Epithelial cell of proximal tubule (primary cell): ENCODE results near the gene PRIMA1. TPM values are rescaled to one million over a fixed set of nuclear protein-coding genes. Genes with fewer than 3 reads are reported as not detected.

ENCODE experiments used
- DNase-seq: peaks from one replicate; pipeline ENCODE4 v3.0.0-alpha.2; 2011; ENCODE audit warnings: low read depth
- H3K4me3 ChIP-seq: 2 replicates; pipeline ENCODE4 v1.5.1; 2011; ENCODE audit warnings: low read depth, mild to moderate bottlenecking, low read length
- CTCF ChIP-seq: conservative IDR thresholded peaks from 2 replicates; pipeline ENCODE4 v1.5.1; 2012; ENCODE audit warnings: low read depth, mild to moderate bottlenecking, low read length
- total RNA-seq: library from RNA; depleted of rRNA; stranded (reverse); fragments of >200 nt; gene quantifications from 2 replicates; pipeline ENCODE4 v1.2.3, GENCODE V29; 2015

Gene PRIMA1
- total RNA-seq, 1 donor from 2014 or later, result not detected

GRCh38 chr14:93707475-93707874 is 80.8 kb downstream of the PRIMA1 start:
- no peak for TF ChIP-seq CTCF
- H3K4me3 ChIP-seq, result no peak overlapping the region
- no peak for DNase-seq

- TF ChIP-seq CTCF, result no peak
- no peak overlapping the region for H3K4me3 ChIP-seq
- no peak for DNase-seq
Measured at GRCh38 chr14:93706360-93706955, 81.8 kb downstream of the PRIMA1 start.

GRCh38 chr14:93705513-93706156 is 82.7 kb downstream of the PRIMA1 start:
- H3K4me3 ChIP-seq, result no peak overlapping the region
- TF ChIP-seq CTCF, result no peak
- no peak for DNase-seq

GRCh38 chr14:93703941-93704340 is 84.3 kb downstream of the PRIMA1 start:
- no peak overlapping the region for H3K4me3 ChIP-seq
- no peak for DNase-seq
- no peak for TF ChIP-seq CTCF

GRCh38 chr14:93702946-93703345 is 85.3 kb downstream of the PRIMA1 start:
- no peak overlapping the region for H3K4me3 ChIP-seq
- no peak for TF ChIP-seq CTCF
- DNase-seq, result no peak

GRCh38 chr14:93701562-93701961 is 86.7 kb downstream of the PRIMA1 start:
- no peak for TF ChIP-seq CTCF
- DNase-seq, result no peak
- H3K4me3 ChIP-seq, result no peak overlapping the region

GRCh38 chr14:93700928-93701327 is 87.4 kb downstream of the PRIMA1 start:
- DNase-seq, result no peak

More at GRCh38 chr14:93700928-93701327, 87.4 kb downstream of the PRIMA1 start:
- no peak overlapping the region for H3K4me3 ChIP-seq
- TF ChIP-seq CTCF, result no peak
